DOHH2 (cell line): ENCODE data around the gene UVSSA.

Experiments
- H3F3A ChIP-seq: fragments of 200-600 bp; sonication (generic), shearing (Covaris generic); 2 replicates; pipeline ENCODE4 v1.6.0; 2016; ENCODE audit warnings: antibody characterized with exemption, mild to moderate bottlenecking; ENCODE audit not compliant: control insufficient read depth, insufficient read depth
- H3K27ac ChIP-seq: fragments of 200-600 bp; sonication (generic); 2 replicates; pipeline ENCODE4 v1.5.1; 2014; ENCODE audit warnings: low read depth, mild to moderate bottlenecking, low read length, moderate library complexity
- H3K27me3 ChIP-seq: fragments of 200-600 bp; sonication (generic); 2 replicates; pipeline ENCODE4 v1.6.1; 2014; ENCODE audit warnings: mild to moderate bottlenecking, low read length, mixed read lengths; ENCODE audit not compliant: control insufficient read depth
- H3K36me3 ChIP-seq: fragments of 200-600 bp; sonication (generic); 2 replicates; pipeline ENCODE4 v1.6.1; 2014; ENCODE audit warnings: mild to moderate bottlenecking, low read length, moderate library complexity, mixed read lengths; ENCODE audit not compliant: control insufficient read depth
- H3K4me1 ChIP-seq: fragments of 200-600 bp; sonication (generic); 2 replicates; pipeline ENCODE4 v1.6.1; 2014; ENCODE audit warnings: mild to moderate bottlenecking, low read length, mixed read lengths; ENCODE audit not compliant: control insufficient read depth
- H3K4me2 ChIP-seq: fragments of 200-600 bp; sonication (generic); 2 replicates; pipeline ENCODE4 v1.6.0; 2014; ENCODE audit warnings: mild to moderate bottlenecking, low read length, moderate library complexity
- H3K4me3 ChIP-seq: fragments of 200-600 bp; sonication (generic); 2 replicates; pipeline ENCODE4 v1.5.1; 2014; ENCODE audit warnings: mild to moderate bottlenecking, low read length, mixed read lengths
- H3K79me2 ChIP-seq: fragments of 200-600 bp; sonication (generic); 2 replicates; pipeline ENCODE4 v1.6.1; 2014; ENCODE audit warnings: mild to moderate bottlenecking, low read length, mixed read lengths; ENCODE audit not compliant: control insufficient read depth
- H3K9me2 ChIP-seq: fragments of 200-600 bp; sonication (generic); replicated peaks from 2 replicates; pipeline ENCODE4 v1.6.1; 2014; ENCODE audit warnings: mild to moderate bottlenecking, low read length, mixed read lengths; ENCODE audit not compliant: control insufficient read depth
- H3K9me3 ChIP-seq: fragments of 200-600 bp; sonication (generic); 2 replicates; pipeline ENCODE4 v1.6.1; 2014; ENCODE audit warnings: antibody characterized with exemption, low read length, mixed read lengths; ENCODE audit not compliant: control insufficient read depth, insufficient read depth
- H4K20me1 ChIP-seq: fragments of 200-600 bp; sonication (generic); 2 replicates; pipeline ENCODE4 v1.6.0; 2014; ENCODE audit warnings: low read depth, mild to moderate bottlenecking, antibody characterized with exemption, low read length, moderate library complexity; ENCODE audit not compliant: control insufficient read depth, insufficient read depth
- EZH2phosphoT487 ChIP-seq: fragments of 200-600 bp; sonication (generic); IDR thresholded peaks from 2 replicates; pipeline ENCODE4 v1.6.1; 2017; ENCODE audit warnings: borderline replicate concordance, mild to moderate bottlenecking, antibody characterized with exemption, low read length, moderate library complexity, mixed read lengths
- TF ChIP-seq, protein P1 (sequence below): fragments of 200-600 bp; sonication (generic); IDR thresholded peaks from one replicate; pipeline ENCODE4 v1.5.1; 2014; ENCODE audit warnings: antibody characterized with exemption, mild to moderate bottlenecking, low read depth, low read length; ENCODE audit not compliant: poor library complexity, severe bottlenecking

Gene UVSSA

DNA sequence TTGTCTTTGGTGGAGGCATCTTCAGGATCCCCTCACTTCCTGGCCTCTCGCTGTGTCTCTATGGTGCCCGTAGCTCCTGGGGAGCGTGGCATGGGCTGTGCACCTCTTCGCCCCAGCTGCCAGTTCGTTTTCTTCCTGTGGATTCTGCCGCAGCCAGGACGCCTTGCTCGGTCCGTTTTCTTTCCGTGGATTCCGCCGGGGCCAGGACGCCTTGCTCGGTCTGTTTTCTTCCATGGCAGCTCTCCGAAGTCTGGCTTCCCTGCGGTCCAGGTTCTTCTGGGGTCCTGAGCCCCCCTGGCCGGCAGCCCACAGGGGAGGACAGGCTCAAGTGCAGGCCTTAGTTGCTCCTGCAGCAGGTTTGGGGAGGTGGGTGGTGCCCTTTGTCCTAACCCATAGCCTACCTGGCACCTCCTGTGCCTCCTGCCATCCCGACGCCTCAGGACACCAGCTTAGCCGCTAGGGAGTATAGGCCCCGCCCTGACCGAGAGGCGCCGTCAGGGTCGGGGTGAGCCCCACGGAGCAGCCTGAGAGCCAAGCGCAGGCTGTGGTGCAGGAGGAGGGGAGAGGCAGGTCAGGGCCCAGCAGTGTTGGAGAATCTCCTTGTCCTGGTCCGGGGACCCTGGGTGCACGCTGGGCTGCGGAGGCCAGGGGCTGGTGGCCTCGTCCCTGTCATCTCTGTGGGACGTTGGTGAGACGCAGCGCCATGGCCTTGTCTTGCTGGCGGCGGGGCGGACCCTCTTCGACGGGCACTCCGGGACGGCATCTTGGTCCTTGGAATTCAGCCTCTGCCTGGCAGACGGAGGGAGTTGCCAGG is 27.1 kb downstream of the UVSSA start:
- Histone ChIP-seq H3K27me3 (no peaks in the 10 kb centered on the region), H3K9me3 (no peaks in the 10 kb centered on the region), H3K36me3 (no peaks in the 10 kb centered on the region; the same call in 1 of the 2 replicates), H4K20me1 (no peaks in the 10 kb centered on the region), H3K79me2 (no peaks in the 10 kb centered on the region), H3K4me3 (no peak overlapping the region), H3K27ac (no peak overlapping the region), H3F3A (no peaks in the 10 kb centered on the region), H3K4me1 (no peaks in the 10 kb centered on the region), H3K9me2 (no peaks in the 10 kb centered on the region), H3K4me2 (no peak overlapping the region)
- TF ChIP-seq EZH2phosphoT487: no peak
- TF ChIP-seq, protein P1, sequence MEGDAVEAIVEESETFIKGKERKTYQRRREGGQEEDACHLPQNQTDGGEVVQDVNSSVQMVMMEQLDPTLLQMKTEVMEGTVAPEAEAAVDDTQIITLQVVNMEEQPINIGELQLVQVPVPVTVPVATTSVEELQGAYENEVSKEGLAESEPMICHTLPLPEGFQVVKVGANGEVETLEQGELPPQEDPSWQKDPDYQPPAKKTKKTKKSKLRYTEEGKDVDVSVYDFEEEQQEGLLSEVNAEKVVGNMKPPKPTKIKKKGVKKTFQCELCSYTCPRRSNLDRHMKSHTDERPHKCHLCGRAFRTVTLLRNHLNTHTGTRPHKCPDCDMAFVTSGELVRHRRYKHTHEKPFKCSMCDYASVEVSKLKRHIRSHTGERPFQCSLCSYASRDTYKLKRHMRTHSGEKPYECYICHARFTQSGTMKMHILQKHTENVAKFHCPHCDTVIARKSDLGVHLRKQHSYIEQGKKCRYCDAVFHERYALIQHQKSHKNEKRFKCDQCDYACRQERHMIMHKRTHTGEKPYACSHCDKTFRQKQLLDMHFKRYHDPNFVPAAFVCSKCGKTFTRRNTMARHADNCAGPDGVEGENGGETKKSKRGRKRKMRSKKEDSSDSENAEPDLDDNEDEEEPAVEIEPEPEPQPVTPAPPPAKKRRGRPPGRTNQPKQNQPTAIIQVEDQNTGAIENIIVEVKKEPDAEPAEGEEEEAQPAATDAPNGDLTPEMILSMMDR: no peak

DNA sequence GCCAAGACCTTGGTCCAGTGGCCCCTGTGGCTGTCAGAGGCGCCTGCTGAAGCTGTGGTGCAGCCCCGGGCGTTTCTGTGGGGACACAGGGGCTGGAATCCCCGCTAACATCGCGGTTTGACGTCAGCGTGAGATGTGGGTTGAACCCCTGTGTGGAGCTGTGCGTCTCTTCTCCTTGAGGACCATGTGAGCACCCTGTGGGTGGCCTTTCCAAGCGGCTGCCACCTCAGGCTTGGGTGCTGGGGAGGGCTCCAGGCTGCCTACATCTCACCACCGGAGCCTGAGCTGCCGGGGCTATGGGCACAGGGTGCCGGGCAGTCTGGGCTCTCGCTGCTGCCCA is 27.7 kb downstream of the UVSSA start:
- no peak for TF ChIP-seq EZH2phosphoT487
- TF ChIP-seq, protein P1: no peak
- Histone ChIP-seq H3K27me3 (no peaks in the 10 kb centered on the region), H3K36me3 (no peaks in the 10 kb centered on the region; the same call in 1 of the 2 replicates)

DNA sequence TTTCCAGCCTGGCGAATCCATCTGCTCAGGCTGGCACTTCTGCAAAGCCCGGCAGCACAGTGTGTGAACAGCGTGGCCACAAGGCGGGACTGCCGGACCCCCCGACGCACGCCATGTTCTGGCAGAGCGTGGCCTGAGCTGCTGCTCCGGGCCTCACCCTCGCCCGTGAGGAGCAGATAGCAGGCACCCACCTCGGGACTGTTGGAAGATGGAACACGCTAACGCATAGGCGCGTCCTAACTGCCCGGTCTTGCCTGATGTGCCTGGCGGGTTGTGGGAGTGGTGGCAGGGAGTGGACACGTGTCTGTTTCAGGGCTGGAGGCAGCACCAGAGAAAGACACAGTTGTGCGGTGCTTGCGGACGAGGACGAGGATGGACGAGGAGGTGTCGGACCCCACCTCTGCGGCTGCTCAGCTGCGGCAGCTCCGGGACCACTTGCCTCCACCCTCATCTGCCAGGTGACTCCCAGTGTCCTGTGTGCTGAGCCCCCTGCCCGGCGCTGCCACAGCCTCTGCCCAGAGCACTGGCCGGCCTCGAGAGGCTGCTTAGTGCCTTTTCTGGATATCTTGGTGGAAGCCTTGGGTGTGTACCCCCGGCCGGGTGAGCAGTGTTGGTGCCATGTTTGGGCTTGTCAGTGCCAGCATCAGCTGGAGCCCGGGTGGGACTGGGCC is 28.2 kb downstream of the UVSSA start:
- H3F3A ChIP-seq: no peaks in the 10 kb centered on the region
- no peaks in the 10 kb centered on the region; the same call in 1 of the 2 replicates for H3K36me3 ChIP-seq
- H3K9me3 ChIP-seq: no peaks in the 10 kb centered on the region

More for the DNA sequence above, 27.7 kb downstream of the UVSSA start:
- H3K4me1 ChIP-seq: no peaks in the 10 kb centered on the region
- no peaks in the 10 kb centered on the region for H3K9me3 ChIP-seq
- no peaks in the 10 kb centered on the region for H3K79me2 ChIP-seq
- no peak overlapping the region for H3K4me2 ChIP-seq
- H3K9me2 ChIP-seq: no peaks in the 10 kb centered on the region
- H3K4me3 ChIP-seq: no peak overlapping the region
- H4K20me1 ChIP-seq: no peaks in the 10 kb centered on the region
- H3F3A ChIP-seq: no peaks in the 10 kb centered on the region
- no peak overlapping the region for H3K27ac ChIP-seq

More for the DNA sequence above, 28.2 kb downstream of the UVSSA start:
- no peaks in the 10 kb centered on the region for H4K20me1 ChIP-seq
- no peaks in the 10 kb centered on the region for H3K4me1 ChIP-seq
- no peak overlapping the region for H3K4me2 ChIP-seq
- no peaks in the 10 kb centered on the region for H3K9me2 ChIP-seq
- H3K27me3 ChIP-seq: no peaks in the 10 kb centered on the region
- TF ChIP-seq, protein P1: no peak
- TF ChIP-seq EZH2phosphoT487: no peak
- H3K27ac ChIP-seq: no peak overlapping the region
- H3K4me3 ChIP-seq: no peak overlapping the region
- no peaks in the 10 kb centered on the region for H3K79me2 ChIP-seq
